HG02840 (cell line): Measurements from ENCODE around the gene CCSER1.

Source experiments
- ATAC-seq: cut with Tn5 transposase; IDR thresholded peaks from one replicate; pipeline ENCODE4 v1.9.1; 2021; ENCODE audit warnings: mild to moderate bottlenecking, moderate library complexity, moderate number of reproducible peaks; ENCODE audit not compliant: unreplicated experiment, low FRiP score

The CCSER1 gene

DNA sequence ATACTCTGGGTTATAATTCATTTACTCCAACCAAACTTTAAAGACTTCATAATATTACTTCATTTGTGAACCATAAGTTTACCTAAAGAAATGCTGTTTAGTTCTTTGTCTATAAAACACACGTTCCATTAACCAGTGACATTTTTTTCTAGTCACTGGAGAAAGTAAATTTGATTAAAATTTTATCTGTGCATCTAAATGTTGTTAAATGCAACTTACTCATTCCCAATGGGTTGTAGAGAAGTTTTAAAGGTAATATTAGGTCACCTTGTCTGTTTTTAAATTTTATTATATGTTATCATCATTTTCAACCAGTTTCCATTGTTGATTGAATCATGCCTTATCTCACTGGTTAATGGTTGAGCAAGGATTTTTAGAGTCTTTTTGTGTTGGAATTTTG, 401.4 kb downstream of the CCSER1 start:
- ATAC-seq: no peak

DNA sequence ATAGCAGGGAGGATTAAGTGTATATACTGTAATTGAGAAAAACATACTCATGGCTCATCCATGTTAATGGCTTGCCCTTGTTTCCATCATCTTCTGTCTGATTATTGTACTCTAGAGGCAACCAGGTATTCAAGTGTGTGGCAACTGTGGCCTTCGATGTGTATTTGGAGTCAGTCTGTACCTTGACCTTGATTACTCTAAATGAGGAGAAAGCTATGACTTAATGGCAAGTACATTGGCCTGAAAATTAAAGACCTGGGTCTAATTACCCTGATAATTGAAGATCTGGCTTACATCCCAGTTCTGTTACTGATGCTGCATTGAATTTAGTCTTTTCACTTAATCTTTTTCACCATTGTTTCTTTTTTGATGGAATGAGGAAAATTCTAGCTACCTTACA, 409.2 kb downstream of the CCSER1 start:
- no peak for ATAC-seq

DNA sequence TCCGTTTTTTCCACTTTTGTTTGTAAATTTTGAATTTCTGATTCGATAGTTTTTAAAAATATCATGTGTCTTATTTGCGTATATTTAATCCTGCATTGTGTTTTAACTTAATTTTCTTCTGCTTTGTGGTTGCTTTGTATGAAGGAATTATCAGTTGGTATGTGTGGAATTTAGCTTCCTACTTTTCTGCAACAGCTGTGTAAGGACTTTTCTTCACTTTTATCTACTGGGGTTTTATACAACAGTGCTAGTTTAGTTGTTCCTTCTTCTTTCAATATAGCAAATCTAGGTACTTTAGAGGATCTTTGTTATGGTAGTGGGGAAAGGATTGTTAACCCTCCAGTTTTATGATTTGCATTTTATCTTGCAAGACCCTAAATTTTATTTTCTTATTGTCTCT, 410.3 kb downstream of the CCSER1 start:
- ATAC-seq: no peak

DNA sequence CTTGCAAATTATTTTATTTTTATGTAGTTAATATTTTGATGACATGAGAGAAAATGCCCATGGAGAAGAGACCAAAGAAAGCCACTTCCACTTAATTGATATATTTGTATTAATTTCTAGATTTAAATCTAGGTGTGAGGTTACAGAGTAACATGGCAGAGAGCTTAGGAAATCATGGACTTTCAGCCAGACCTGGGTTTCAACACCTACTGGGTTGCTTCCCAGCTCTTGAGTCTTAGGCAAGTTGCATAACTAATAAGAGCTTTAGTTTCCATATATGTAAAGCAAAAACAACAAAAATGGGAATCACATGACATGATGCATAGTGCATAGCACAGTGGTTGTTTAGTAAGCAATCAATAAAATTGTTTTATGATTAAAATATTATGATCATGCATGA, 413.3 kb downstream of the CCSER1 start:
- ATAC-seq: no peak

DNA sequence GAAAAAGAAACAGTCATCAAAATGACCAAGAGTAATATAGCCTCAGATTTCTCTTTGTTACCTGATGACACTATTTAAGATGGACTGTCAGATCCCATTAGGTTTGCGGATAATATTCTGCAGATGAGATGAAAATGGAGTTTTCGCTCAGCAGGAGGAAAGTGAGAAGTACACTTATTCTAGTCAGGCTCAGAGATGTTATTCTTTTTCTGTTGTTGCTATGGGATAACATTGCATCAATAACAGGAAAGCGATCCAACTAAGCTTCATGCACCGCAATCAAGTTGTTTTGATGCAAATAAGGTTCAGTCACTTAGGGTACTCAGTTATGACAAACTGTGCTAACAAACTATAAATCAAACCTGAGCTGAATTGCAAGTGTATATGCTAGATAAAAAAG, 415.0 kb downstream of the CCSER1 start:
- ATAC-seq: no peak

DNA sequence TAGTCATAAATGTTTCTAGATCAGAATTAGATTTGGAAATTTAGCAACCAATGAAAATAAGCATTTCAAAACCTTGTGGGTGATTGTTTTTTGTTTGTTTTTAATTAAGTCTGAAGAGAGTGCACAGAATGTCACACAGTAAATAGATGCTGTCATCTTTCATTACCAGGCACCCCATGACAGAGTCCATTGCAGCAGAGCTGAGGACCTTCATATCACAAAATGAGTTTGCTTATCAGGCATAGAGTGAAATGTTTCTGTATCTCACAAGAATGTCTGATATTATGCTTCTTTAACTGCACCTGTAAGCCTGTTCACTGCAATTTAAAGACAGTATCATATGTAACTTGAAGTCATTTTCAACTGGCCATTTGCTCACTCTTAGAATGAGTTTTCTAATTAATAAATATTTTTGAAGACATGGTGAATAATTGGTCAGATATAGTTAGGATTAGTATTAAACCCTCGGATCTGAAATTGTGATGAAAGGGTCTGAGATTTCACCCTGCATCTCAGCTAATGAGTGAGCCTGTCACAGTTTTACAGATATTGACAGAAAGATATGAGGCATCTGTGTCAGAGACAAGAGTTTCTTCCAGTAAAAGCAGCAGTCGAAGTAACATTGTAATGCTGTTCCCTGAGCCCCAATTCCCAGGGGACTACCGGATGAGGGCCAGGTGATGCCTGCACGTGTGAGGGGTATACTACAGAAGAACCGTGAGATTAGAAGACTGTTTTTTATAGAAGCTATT, 416.4 kb downstream of the CCSER1 start:
- ATAC-seq: no peak

DNA sequence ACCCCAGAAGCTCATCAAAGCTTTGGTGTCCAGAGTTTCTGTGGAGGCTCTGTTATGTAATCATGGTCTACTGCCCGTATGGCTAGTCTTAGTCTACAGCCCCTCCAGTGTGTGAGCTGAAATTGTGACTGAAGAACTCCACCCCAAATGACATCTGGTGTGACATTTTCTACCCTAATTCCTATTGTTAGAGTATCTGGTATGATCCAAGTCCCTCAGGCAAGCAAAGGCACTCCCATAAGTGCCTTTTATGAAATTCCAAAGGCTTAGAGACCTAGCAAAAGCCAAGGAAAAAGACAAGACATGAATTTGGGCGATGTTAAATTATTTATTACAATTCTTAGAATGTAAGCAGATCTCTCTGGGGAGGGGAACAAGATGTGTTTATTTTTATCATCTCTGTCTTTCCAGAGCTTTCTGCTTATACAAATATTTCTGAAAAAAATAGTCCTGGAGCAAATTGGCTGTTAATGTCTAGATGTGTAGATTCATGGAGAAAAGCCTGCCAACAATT, 417.4 kb downstream of the CCSER1 start:
- no peak for ATAC-seq

DNA sequence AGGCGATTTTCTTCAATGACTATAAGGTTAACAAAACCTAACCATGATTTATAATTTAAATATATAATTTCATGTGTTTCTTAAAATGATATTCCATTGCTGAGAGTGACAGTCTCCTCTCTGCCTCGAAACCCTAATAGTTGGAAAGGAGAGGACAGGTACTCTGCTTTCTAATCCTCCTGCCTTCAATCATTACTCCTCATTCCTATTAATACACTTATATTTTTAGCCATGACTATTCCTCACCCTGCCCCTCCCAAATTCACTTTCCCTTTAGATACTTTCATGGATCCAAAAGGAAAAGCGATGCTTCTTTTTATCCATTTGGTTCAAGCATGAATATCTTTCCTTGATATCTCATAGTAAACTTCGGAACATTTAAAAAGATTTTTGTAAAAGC, 418.2 kb downstream of the CCSER1 start:
- no peak for ATAC-seq

DNA sequence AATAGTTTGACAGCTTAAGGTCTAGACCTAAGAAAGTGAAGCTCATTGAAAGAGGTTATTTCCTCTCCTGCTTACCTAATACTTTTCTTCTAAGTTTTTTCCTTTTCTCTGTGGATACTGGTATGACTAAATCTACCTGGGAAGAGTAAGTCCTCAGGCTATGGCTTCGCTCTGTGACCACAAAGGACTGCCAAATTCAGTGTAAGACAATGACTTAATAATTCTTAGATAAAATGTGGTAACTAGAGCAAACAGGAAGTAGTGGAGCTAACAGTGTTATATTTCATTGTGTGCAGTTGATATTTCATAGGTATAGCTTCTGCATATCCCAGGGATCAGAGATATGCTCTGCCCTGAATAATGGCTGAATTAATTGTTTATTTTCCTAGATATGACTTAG, 418.9 kb downstream of the CCSER1 start:
- no peak for ATAC-seq

DNA sequence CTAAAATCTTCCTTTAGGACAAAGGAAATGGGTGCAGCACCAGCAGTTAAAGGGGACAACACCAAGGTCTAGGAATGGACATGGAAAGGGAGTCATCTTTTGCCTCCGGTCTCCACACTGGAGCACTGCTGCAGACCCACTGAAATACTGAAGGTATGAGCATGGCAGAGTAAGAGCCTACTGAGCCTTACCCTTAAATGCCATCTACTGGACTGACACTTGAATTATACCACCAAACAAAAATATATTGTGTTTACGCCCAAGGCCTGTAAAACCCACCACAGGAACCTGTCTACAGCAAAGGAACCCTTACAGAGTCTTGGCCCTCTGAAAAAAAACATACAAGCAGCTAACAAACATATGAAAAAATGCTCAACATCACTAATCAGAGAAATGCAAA, 443.4 kb downstream of the CCSER1 start:
- no peak for ATAC-seq

DNA sequence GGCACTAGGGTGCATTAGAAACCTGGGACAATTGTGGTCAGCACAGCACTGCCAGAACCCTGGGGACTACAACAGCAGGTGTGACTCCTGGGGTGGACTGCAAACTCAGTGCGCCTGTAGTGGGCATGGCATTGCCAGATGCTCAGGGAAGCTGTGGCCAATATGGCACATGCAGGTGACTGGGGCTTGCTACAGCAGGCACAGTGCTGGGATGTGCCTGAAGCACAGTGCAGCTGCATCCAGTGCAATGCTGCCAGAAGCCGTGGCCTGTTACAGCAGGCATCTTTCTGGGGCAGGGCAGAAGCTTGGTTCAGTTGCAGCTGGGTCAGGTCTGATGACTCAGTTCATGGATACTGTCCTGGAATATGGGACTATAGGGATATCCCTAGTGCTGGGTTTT, 445.8 kb downstream of the CCSER1 start:
- no peak for ATAC-seq

DNA sequence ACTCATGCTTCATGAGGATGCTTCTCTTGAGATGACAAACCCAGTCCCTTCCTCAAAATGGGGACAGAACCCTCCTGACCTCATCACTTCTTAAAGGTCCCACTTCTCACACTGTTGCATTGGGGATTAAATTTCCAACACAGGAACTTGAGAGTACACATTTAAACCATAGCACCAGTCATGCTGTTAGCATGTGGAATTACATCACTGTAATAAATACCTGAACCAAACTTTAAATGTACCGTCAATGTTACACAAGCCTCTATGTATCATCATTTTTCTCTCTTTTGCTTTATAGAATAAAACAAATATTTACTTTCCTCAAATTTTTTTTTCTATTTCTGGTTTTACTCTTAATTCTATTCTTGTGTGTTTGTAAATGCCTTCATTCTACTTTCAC, 448.2 kb downstream of the CCSER1 start:
- ATAC-seq: no peak

DNA sequence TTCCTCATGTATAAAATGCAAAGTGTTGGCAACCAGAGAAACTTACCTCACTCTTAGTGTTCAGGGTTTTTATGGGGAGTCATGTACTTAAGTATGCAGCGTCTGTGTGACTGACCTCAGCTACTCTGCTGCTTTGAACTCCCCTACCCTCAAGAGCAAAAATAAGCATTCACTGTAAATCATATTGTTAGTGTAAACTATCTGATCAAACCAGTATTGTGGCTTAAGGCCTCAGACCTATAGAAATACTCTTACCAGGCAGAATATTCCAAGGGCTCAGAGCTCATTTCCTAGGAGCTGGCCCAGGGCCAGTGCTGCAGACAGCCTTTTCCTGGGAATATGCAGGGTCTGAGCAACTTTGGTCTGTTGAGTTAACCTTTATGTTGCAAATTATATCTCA, 453.1 kb downstream of the CCSER1 start:
- no peak for ATAC-seq

DNA sequence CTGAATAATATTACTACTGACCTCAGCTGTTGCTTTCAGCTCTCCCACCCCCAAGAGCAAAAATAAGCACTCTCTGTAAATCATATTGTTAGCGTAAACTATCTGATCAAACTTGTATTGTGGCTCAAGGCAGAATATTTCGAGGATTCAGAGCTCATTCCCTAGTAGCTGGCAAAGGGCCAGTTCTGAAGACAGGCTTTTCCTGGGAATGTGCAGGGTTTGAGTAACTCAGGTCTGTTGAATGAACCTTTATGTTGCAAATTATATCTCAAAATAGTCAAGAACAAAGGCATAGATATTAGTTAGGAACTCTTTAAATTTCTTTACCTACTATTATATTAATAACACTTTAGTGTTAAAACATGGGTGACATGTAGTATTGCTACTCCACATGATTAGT, 454.9 kb downstream of the CCSER1 start:
- no peak for ATAC-seq

DNA sequence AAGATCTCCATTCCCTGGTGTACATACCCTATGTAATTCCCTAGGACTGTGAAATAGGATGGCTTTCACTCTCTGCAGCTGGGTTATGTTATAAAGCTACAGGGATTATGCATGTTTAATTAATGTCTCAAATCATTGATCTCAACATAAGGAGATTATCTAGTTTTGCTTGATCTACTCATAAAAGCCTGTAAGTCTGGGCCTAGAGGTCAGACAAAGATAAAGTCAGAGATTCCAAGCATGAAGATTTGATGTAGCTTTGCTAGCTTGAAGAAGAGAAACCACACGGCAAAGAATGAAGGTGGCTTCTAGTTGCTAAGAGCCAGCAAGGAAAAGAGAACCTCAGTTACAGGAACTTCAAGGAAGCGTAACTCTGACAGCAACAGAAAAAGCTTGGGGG, 456.9 kb downstream of the CCSER1 start:
- no peak for ATAC-seq

DNA sequence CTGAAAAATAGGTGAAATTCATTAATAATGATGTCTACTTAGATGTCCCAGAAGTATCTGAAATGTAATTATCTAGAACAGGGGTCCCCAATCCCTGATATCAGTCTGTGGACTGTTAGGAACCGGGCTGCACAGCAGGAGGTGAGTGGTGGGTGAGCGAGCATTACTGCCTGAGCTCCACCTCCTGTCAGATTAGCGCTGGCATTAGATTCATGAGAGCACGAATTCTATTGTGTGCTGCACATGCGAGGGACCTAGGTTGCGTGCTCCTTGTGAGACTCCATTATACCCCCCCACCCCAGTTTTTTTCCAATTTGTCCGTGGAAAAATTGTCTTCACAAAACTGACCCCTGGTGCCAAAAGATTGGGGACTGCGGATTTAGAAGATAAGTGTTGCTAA, 458.8 kb downstream of the CCSER1 start:
- no peak for ATAC-seq

DNA sequence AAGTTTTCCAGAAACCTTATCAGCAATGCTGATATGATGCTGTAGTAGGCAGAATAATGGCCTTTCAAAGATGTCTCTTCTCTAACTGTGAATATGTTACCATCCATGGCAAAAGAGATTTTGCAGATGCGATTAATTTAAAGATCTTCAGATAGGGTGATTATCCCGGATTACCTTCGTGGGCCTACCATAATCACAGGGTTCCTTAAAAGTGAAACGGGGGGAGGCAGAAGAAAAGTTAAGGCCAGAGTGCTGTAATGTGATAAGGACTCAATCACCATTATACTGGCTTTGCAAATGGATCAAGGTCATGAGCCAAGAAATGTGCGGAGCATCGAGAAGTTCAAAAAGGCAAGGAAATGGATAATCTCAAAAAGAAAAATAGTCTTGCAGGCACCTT, 459.6 kb downstream of the CCSER1 start:
- ATAC-seq: no peak

DNA sequence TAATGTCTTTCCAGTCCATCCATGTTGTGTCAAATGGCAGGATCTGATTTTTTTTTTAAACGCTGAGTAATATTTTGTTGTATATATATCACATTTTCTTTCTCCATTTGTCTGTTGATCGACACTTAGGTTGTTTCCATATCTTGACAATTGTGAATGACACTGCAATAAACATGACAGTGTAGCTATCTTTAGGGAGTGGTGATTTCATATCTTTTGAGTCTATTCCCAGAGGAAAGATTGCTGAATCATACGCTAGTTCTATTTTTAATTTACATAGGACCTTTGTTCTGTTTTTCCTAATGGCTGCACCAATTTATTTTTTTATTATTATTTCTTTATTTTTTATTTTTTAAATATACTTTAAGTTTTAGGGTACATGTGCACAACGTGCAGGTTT, 470.7 kb downstream of the CCSER1 start:
- ATAC-seq: no peak

DNA sequence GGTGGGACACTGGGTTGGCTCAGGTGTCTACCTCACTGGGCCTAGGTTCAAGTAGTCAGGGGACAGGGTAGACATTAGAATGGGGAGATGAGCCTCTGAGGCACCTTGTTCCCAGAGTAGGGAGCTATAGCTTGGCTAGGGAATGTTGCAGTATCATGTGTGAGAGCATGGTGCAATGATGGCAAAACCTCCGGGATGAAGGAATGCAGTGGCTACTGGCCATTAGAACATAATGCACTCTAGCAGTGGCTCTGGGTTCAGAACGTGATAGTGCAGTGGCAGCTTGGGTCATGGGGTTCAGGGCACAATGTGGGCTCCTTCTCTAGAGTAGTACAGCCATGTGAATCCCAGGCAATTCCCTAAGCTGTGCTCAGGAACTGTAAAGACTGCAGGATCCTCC, 471.5 kb downstream of the CCSER1 start:
- no peak for ATAC-seq

DNA sequence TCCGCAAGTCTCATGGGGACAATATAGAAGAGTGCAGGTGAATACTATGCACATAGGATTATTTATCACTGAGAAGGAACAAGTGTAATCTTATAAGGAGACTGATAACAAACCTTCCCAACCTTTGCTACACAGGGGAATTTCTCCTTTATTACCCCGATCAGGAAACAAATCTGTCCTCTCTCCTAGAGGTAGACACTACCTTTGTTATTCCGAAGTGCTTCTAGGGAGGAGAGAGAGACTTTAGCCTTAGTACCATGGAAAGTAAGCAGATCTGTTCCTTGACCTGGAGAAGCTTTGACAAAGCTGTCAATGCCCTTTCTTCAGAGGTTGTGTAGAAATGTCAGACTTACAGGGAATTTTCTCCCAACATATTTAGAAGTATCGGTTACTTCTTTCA, 475.5 kb downstream of the CCSER1 start:
- ATAC-seq: no peak

DNA sequence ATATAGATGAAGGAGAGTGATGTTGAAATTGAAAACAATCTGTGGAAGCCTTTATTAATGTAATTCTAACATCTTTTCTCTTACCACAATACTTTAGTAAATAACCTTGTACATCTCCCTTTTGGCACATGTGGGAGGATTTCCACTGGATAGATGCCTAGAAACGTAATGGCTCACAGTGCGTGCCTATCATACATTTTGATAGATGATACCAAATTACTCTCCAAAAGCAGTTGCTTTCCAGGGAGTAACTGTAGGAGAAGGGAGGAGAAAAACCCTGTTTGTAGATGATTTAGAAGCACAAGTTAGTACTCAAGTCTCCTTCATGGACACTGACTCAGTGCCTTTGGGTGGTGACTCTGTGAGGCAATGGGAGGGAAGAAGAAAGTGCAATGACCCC, 476.3 kb downstream of the CCSER1 start:
- ATAC-seq: no peak

DNA sequence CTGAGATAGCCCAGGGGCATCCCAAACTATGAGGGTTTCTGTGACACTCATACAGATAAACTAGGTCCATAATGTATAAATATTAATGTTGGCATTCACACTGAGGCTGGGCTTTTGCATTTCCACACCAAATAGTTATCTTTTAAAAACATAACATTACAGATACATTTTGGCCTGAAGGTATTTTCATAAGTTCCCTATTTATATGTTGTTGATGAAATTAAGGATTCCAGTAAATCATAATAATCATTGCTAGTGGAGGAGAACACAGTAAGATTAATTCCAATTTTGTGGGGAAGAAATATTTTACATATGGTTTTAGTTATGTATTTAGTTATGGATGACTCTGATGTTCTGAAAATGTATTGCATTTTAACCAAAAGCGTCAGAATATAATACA, 479.6 kb downstream of the CCSER1 start:
- no peak for ATAC-seq

DNA sequence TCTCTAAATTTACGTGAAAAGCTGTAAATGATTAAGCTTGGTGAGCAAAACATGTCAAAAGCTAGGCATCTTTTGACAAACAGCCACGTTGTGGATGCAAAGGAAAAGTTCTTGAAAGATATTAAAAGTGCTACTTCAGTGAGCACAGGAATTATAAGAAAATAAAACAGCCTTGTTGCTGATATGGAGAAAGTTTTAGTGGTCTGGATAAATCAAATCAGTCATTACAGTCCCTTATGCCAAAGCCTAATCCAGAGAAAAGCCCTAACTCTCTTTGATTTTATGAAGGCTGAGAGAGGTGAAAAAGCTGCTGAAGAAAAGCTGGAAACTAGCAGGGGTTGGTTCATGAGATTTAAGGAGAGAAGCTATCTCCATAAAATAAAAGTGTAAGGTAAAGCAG, 487.2 kb downstream of the CCSER1 start:
- no peak for ATAC-seq
